ENCODE measurements around the gene MAP1LC3B. TPM values are rescaled to one million over a fixed set of nuclear protein-coding genes. Genes with fewer than 3 reads are reported as not detected.

MAP1LC3B gene
- 10 to 100 TPM; 16.7 to 91.2 (median 74.2) TPM for polyA plus RNA-seq

- H3K27ac ChIP-seq (ENCODE audit: low read depth, low read length): peak within 1 kb of the TSS; percentile 97
- WGBS, 3 donors: 0 to 1% (median 0%) methylated on average over 93 to 110 of the region's 113 CpGs
These were observed at the start of gene MAP1LC3B for GRCh38 chr16:87391950-87392820. Gene MAP1LC3B (plus strand): TSS chr16:87392336. CDS start chr16:87392428, 92 bp downstream.

- WGBS, 3 donors: 92 to 94% (median 94%) methylated on average over 20 of the region's 20 CpGs
- H3K27ac ChIP-seq (ENCODE audit: low read depth, low read length): no peak overlapping the region
These were observed 49.6 kb upstream of the MAP1LC3B start for GRCh38 chr16:87342504-87342903.

DNA sequence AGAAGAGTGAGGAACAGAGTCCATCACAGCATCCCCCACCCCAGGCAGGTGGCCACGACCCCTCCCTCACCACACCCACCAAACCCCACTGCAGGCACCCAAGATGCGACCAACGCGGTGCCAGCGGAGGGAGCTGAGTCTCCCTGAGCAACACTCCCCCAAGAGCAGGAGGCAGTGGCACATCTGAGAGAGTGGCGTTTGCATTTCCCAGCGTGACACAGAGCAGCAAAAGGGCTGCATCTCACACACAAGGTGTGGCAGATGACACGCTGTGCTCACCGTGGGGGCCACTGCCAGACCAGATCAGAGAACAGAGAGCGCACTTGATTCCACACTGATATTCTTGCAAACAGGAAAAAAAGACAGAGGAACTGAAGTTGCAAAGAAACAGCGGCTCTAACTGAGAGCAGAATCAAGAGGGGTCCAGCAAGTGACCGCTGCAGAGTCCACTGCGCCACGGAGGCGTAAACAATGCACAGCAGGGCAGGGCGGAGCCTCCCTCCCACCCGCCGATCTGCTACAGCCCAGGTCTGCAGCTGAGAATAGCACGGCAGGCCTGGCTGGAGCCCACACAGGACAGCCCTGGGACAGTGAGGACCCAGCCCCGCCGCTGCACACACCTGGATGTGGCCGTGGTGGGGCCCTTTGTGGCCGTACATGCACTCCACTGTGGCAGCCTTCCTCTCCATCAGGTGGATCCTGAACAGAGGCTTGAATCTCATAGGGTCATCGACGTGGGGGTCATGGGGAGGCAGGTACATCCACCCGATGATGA, 49.0 kb upstream of the MAP1LC3B start:
- 84 to 85% (median 85%) methylated on average over 24 to 26 of the region's 26 CpGs for whole genome bisulfite sequencing, 3 donors
- H3K27ac ChIP-seq (ENCODE audit: low read depth, low read length): no peak overlapping the region

- H3K27ac ChIP-seq (ENCODE audit: low read depth, low read length): no peak overlapping the region
- 83 to 90% (median 85%) methylated on average over 11 of the region's 11 CpGs for WGBS, 3 donors
These were observed 48.4 kb upstream of the MAP1LC3B start for GRCh38 chr16:87343753-87344050.

GRCh38 chr16:87344165-87344930, 47.8 kb upstream of the MAP1LC3B start:
- WGBS, 3 donors: 81 to 83% (median 83%) methylated on average over 31 to 34 of the region's 34 CpGs
- no peak overlapping the region for H3K27ac ChIP-seq (ENCODE audit: low read depth, low read length)

GRCh38 chr16:87344931-87345631, 47.1 kb upstream of the MAP1LC3B start:
- no peak overlapping the region for H3K27ac ChIP-seq (ENCODE audit: low read depth, low read length)
- WGBS, 3 donors: 51 to 81% (median 59%) methylated on average over 14 to 17 of the region's 17 CpGs

- 92 to 93% (median 93%) methylated on average over 25 to 28 of the region's 28 CpGs for WGBS, 3 donors
- no peak overlapping the region for H3K27ac ChIP-seq (ENCODE audit: low read depth, low read length)
These were observed 46.3 kb upstream of the MAP1LC3B start for GRCh38 chr16:87345726-87346424.

- H3K27ac ChIP-seq (ENCODE audit: low read depth, low read length): no peak overlapping the region
- WGBS, 3 donors: 91 to 94% (median 93%) methylated on average over 21 of the region's 21 CpGs
These were observed 45.5 kb upstream of the MAP1LC3B start for GRCh38 chr16:87346517-87347060.

GRCh38 chr16:87347932-87348615, 44.1 kb upstream of the MAP1LC3B start:
- no peak overlapping the region for H3K27ac ChIP-seq (ENCODE audit: low read depth, low read length)
- WGBS, 3 donors: 94 to 95% (median 95%) methylated on average over 13 of the region's 13 CpGs

DNA sequence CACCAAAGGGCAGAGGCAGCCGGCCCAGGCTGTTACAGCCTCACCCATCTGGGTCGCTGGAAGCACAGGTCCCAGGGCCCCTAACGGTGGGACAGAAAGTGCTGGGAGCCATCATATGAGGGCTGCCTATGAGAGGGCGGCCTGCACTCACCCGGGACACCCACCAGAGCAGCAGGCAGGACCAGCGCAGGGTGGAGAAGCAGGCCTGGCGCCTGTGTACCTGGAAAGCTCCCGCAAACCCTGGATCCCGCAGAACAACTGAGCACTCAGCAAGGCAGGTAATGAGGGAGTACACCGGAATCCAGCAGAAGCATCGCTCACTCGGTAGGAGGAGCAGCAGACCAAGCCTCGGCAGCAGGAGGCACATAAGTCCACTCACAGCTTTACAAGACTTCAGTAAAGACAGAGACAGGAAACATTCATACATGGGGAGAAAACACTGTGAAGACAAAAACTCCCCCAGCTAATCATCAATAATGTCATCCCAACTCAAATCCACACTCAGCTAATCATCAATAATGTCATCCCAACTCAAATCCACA, 43.4 kb upstream of the MAP1LC3B start:
- no peak overlapping the region for H3K27ac ChIP-seq (ENCODE audit: low read depth, low read length)
- 89 to 96% (median 95%) methylated on average over 13 of the region's 13 CpGs for WGBS, 3 donors

- WGBS, 3 donors: 86 to 90% (median 89%) methylated on average over 8 of the region's 8 CpGs
- no peak overlapping the region for H3K27ac ChIP-seq (ENCODE audit: low read depth, low read length)
These were observed 42.1 kb upstream of the MAP1LC3B start for GRCh38 chr16:87350031-87350430.

- WGBS, 3 donors: 50 to 80% (median 64%) methylated on average over 23 of the region's 23 CpGs
- no peak overlapping the region for H3K27ac ChIP-seq (ENCODE audit: low read depth, low read length)
These were observed 41.3 kb upstream of the MAP1LC3B start for GRCh38 chr16:87350681-87351319.

DNA sequence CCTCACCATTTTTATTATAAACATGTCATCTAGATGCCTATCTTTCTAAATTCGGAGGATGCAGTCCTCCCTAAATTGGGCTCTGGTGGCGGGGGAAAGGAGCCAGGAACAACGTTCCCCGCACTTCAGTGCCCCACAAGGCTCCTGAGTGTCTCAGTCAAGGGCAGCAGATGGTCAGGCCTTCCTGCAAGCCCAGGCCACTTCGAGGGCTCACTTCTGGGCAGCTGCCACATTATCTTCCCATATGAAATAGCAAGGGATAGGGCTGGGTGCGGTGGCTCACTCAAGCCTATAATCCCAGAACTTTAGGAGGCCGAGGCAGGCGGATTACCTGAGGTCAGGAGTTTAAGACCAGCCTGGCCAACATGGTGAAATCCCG, 40.8 kb upstream of the MAP1LC3B start:
- WGBS, 3 donors: 68 to 74% (median 70%) methylated on average over 9 of the region's 9 CpGs
- H3K27ac ChIP-seq (ENCODE audit: low read depth, low read length): no peak overlapping the region

DNA sequence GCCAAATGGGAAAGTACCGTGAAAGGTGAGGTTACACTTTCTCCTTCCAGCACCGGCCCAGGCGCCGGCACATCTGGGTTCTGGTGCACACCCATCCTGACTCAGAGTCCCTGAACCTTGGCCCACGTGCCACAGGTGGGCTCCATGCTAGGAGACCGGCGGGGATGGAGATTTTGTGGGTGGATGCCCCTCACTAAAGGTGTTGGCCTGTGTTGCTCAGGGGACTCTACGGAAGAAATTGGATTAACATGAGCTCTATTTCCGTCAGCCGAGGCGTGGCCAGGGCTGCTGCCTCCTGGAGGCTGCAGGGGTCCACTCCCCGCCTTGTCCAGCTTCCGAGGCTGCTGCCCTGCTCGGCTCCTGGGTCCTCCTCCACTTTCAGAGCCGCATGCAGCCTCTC, 39.3 kb upstream of the MAP1LC3B start:
- no peak overlapping the region for H3K27ac ChIP-seq (ENCODE audit: low read depth, low read length)
- 93 to 96% (median 94%) methylated on average over 15 of the region's 15 CpGs for WGBS, 3 donors

- WGBS, 3 donors: 92 to 96% (median 94%) methylated on average over 15 to 17 of the region's 17 CpGs
- no peak overlapping the region for H3K27ac ChIP-seq (ENCODE audit: low read depth, low read length)
These were observed 38.5 kb upstream of the MAP1LC3B start for GRCh38 chr16:87353613-87354012.

GRCh38 chr16:87356491-87356853, 35.7 kb upstream of the MAP1LC3B start:
- 95% methylated on average over 8 of the region's 8 CpGs for WGBS, 3 donors
- no peak overlapping the region for H3K27ac ChIP-seq (ENCODE audit: low read depth, low read length)

Data from adipose tissue (tissue), 3 donors.